ENCODE results near the gene HS3ST3B1.

DNA sequence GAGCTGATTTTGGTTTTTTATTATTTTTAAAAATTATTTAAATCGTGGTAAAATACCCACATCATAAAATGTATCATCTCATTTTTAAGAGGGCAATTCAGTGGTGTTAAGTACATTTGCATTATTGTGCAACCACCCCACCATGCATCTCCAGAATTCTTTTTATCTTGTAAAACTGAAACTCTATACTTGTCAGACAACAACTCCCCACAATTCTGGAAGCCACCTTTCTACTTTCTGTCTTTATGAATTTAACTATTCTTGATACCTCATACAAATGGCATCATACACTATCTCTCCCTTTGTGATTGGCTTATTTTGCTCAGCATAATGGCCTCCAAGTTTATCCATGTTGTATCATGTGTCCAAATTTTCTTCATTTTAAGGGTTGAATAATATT lies 97.9 kb downstream of the HS3ST3B1 start:
- TF ChIP-seq, protein P1, sequence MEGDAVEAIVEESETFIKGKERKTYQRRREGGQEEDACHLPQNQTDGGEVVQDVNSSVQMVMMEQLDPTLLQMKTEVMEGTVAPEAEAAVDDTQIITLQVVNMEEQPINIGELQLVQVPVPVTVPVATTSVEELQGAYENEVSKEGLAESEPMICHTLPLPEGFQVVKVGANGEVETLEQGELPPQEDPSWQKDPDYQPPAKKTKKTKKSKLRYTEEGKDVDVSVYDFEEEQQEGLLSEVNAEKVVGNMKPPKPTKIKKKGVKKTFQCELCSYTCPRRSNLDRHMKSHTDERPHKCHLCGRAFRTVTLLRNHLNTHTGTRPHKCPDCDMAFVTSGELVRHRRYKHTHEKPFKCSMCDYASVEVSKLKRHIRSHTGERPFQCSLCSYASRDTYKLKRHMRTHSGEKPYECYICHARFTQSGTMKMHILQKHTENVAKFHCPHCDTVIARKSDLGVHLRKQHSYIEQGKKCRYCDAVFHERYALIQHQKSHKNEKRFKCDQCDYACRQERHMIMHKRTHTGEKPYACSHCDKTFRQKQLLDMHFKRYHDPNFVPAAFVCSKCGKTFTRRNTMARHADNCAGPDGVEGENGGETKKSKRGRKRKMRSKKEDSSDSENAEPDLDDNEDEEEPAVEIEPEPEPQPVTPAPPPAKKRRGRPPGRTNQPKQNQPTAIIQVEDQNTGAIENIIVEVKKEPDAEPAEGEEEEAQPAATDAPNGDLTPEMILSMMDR (IDR thresholded peaks at IDR 0.05) = no peak
- TF ChIP-seq RFX5 (IDR thresholded peaks at IDR 0.05; ENCODE audit: low read length) = no peak
- TF ChIP-seq POLR2AphosphoS5 (IDR thresholded peaks at IDR 0.05; ENCODE audit: low read depth, low read length) = no peak
- no peak for TF ChIP-seq FOXM1 (IDR thresholded peaks at IDR 0.05; ENCODE audit: low read depth)
- no peak for TF ChIP-seq MXI1 (IDR thresholded peaks at IDR 0.05; ENCODE audit: low read depth, low read length)
- TF ChIP-seq, protein P2, sequence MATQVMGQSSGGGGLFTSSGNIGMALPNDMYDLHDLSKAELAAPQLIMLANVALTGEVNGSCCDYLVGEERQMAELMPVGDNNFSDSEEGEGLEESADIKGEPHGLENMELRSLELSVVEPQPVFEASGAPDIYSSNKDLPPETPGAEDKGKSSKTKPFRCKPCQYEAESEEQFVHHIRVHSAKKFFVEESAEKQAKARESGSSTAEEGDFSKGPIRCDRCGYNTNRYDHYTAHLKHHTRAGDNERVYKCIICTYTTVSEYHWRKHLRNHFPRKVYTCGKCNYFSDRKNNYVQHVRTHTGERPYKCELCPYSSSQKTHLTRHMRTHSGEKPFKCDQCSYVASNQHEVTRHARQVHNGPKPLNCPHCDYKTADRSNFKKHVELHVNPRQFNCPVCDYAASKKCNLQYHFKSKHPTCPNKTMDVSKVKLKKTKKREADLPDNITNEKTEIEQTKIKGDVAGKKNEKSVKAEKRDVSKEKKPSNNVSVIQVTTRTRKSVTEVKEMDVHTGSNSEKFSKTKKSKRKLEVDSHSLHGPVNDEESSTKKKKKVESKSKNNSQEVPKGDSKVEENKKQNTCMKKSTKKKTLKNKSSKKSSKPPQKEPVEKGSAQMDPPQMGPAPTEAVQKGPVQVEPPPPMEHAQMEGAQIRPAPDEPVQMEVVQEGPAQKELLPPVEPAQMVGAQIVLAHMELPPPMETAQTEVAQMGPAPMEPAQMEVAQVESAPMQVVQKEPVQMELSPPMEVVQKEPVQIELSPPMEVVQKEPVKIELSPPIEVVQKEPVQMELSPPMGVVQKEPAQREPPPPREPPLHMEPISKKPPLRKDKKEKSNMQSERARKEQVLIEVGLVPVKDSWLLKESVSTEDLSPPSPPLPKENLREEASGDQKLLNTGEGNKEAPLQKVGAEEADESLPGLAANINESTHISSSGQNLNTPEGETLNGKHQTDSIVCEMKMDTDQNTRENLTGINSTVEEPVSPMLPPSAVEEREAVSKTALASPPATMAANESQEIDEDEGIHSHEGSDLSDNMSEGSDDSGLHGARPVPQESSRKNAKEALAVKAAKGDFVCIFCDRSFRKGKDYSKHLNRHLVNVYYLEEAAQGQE (IDR thresholded peaks at IDR 0.05; ENCODE audit: low read depth, low read length) = no peak
- TF ChIP-seq JUND (IDR thresholded peaks at IDR 0.05) = no peak
- TF ChIP-seq EZH2phosphoT487 (IDR thresholded peaks at IDR 0.05; ENCODE audit: borderline replicate concordance, low read depth) = no peak
- no peak for TF ChIP-seq EP300 (IDR thresholded peaks at IDR 0.05; ENCODE audit: borderline replicate concordance in 1 of 2, low read depth in 1 of 2, low read length in 1 of 2)
- TF ChIP-seq, protein P3, sequence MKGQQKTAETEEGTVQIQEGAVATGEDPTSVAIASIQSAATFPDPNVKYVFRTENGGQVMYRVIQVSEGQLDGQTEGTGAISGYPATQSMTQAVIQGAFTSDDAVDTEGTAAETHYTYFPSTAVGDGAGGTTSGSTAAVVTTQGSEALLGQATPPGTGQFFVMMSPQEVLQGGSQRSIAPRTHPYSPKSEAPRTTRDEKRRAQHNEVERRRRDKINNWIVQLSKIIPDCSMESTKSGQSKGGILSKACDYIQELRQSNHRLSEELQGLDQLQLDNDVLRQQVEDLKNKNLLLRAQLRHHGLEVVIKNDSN (IDR thresholded peaks at IDR 0.05; ENCODE audit: borderline replicate concordance, low read depth) = no peak

Data from SK-N-SH (cell line).